ENCODE results near the gene AREL1. TPM values are rescaled to one million over a fixed set of nuclear protein-coding genes. Genes with fewer than 3 reads are reported as not detected.

The AREL1 gene
- total RNA-seq, 1 experiment from 2014 or later, result 34.2 TPM

- no peak overlapping the region for H2BK5ac ChIP-seq (ENCODE audit: insufficient read length, low read length)
- no peak overlapping the region for H3K27ac ChIP-seq (ENCODE audit: insufficient read length, low read depth, low read length)
- H3K79me2 ChIP-seq (ENCODE audit: insufficient read depth, low read length), result no peaks in the 10 kb centered on the region
- H4K91ac ChIP-seq (ENCODE audit: insufficient read length, low read depth, low read length), result no peak overlapping the region
- H3K56ac ChIP-seq (ENCODE audit: insufficient read length, low read depth, low read length), result no peak overlapping the region
- no peak overlapping the region for H4K8ac ChIP-seq (replicated peaks; ENCODE audit: insufficient read length, low read depth, low read length)
- H3K9ac ChIP-seq (ENCODE audit: extremely low read depth, insufficient read length, low read length), result no peak overlapping the region
- H3K4me3 Mint-ChIP-seq, result no peak overlapping the region
- peaks cover 5% of the 10 kb centered on the region; the same call in 1 of the 2 replicates for H3K4me1 ChIP-seq (ENCODE audit: insufficient read depth, low read length)
- no peak overlapping the region for H2AK5ac ChIP-seq (ENCODE audit: insufficient read length, low read length)
- WGBS (ENCODE audit: extremely low coverage, insufficient read length, low lambda C conversion rate), result no CpG with 5 or more reads among the region's 6 CpGs
- peaks cover 21 to 34% of the 10 kb centered on the region in 2 experiments for H3K4me1 Mint-ChIP-seq
- H3K23me2 ChIP-seq (ENCODE audit: insufficient read length, low read depth, low read length, poor library complexity, severe bottlenecking), result no peaks in the 10 kb centered on the region
- H2BK20ac ChIP-seq (ENCODE audit: low read depth, low read length, poor library complexity, severe bottlenecking), result no peak overlapping the region
- no peaks in the 10 kb centered on the region for H3K9me3 Mint-ChIP-seq
- H3K27me3 ChIP-seq (ENCODE audit: insufficient read depth, low read length), result no peaks in the 10 kb centered on the region
- H3K4ac ChIP-seq (ENCODE audit: low read depth, low read length), result no peak overlapping the region
- H3K27me3 Mint-ChIP-seq (ENCODE audit: low read depth), result peaks cover 6% of the 10 kb centered on the region
- no peak overlapping the region for H3K14ac ChIP-seq (ENCODE audit: insufficient read depth, low read length)
- no peak overlapping the region for H2BK120ac ChIP-seq (ENCODE audit: low read depth, low read length, poor library complexity, severe bottlenecking)
- no peak for DNase-seq
- H2BK12ac ChIP-seq (ENCODE audit: insufficient read length, low read depth, low read length), result no peak overlapping the region
- no peak overlapping the region for H3T11ph ChIP-seq (ENCODE audit: low read length)
- H3K23ac ChIP-seq (ENCODE audit: insufficient read length, low read depth, low read length), result no peak overlapping the region
- H2AFZ ChIP-seq (ENCODE audit: low read length), result no peak overlapping the region
- H4K5ac ChIP-seq (ENCODE audit: insufficient read length, low read depth, low read length), result no peak overlapping the region
- no peak overlapping the region for H2BK15ac ChIP-seq (ENCODE audit: low read depth, low read length)
- no peak overlapping the region for H3K18ac ChIP-seq (ENCODE audit: insufficient read length, low read depth, low read length)
- H3K4me2 ChIP-seq (ENCODE audit: insufficient read depth, insufficient read length, low read length), result no peak overlapping the region
- TF ChIP-seq, protein P1, sequence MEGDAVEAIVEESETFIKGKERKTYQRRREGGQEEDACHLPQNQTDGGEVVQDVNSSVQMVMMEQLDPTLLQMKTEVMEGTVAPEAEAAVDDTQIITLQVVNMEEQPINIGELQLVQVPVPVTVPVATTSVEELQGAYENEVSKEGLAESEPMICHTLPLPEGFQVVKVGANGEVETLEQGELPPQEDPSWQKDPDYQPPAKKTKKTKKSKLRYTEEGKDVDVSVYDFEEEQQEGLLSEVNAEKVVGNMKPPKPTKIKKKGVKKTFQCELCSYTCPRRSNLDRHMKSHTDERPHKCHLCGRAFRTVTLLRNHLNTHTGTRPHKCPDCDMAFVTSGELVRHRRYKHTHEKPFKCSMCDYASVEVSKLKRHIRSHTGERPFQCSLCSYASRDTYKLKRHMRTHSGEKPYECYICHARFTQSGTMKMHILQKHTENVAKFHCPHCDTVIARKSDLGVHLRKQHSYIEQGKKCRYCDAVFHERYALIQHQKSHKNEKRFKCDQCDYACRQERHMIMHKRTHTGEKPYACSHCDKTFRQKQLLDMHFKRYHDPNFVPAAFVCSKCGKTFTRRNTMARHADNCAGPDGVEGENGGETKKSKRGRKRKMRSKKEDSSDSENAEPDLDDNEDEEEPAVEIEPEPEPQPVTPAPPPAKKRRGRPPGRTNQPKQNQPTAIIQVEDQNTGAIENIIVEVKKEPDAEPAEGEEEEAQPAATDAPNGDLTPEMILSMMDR (conservative IDR thresholded peaks at IDR 0.05), result no peak
- H3K9me3 ChIP-seq (ENCODE audit: control insufficient read depth, low read depth, low read length), result no peaks in the 10 kb centered on the region
- no peaks in the 10 kb centered on the region for H3K79me1 ChIP-seq (ENCODE audit: insufficient read depth, low read depth, low read length, poor library complexity, severe bottlenecking)
- no peaks in the 10 kb centered on the region; a peak in 1 of 7 replicates for H3K36me3 Mint-ChIP-seq (ENCODE audit: insufficient read depth in 1 of 3, low read depth in 3 of 3)
- no peak overlapping the region for H3K27ac Mint-ChIP-seq
- no peaks in the 10 kb centered on the region for H4K20me1 ChIP-seq (ENCODE audit: control insufficient read depth, insufficient read depth, insufficient read length)
Measured at GRCh38 chr14:74621556-74621955, 91.3 kb downstream of the AREL1 start.
